Activated CD4-positive, alpha-beta memory T cell treated with anti-CD3 and anti-CD28 coated beads, Interleukin-2, amount 10 ng/mL, durations not matched to agents 7 days and 5 days (primary cell): ENCODE measurements around the gene SGMS1. TPM values are rescaled to one million over a fixed set of nuclear protein-coding genes. Genes with fewer than 3 reads are reported as not detected.

Source experiments
- CTCF ChIA-PET: fragments of 350-600 bp; sonication (Branson Sonifier 250); formaldehyde crosslinking; loops from one replicate; lab custom pipeline; 2021; ENCODE audit warnings: antibody characterized with exemption, inconsistent platforms; lab: Charles Lee
- POLR2A ChIA-PET: fragments of 350-600 bp; sonication (Branson Sonifier 250); formaldehyde crosslinking; loops from one replicate; lab custom pipeline; 2021; ENCODE audit warnings: antibody characterized with exemption; lab: Charles Lee
- DNase-seq: peaks from one replicate; pipeline ENCODE4 v3.0.0-alpha.2; 2020
- H3K27ac Mint-ChIP-seq: one replicate; pipeline ENCODE4 v1.8.0; 2021; ENCODE audit warnings: mild to moderate bottlenecking, mixed read lengths
- H3K27me3 Mint-ChIP-seq: one replicate; pipeline ENCODE4 v1.8.0; 2021; ENCODE audit warnings: mixed read lengths
- H3K36me3 Mint-ChIP-seq: one replicate; pipeline ENCODE4 v1.8.0; 2021; ENCODE audit warnings: low read depth, mixed read lengths
- H3K4me1 Mint-ChIP-seq: one replicate; pipeline ENCODE4 v1.8.0; 2021; ENCODE audit warnings: mixed read lengths
- H3K4me3 Mint-ChIP-seq: one replicate; pipeline ENCODE4 v1.8.0; 2021; ENCODE audit warnings: mild to moderate bottlenecking, mixed read lengths
- H3K9me3 Mint-ChIP-seq: one replicate; pipeline ENCODE4 v1.8.0; 2021; ENCODE audit warnings: mixed read lengths
- total RNA-seq, 2 experiments: library from RNA; stranded (reverse); gene quantifications; one replicate each; pipeline ENCODE4 v1.2.3, GENCODE V29; 2021

Gene SGMS1
- total RNA-seq, 2 experiments from 2014 or later: 18.9 to 19.9 TPM

DNA sequence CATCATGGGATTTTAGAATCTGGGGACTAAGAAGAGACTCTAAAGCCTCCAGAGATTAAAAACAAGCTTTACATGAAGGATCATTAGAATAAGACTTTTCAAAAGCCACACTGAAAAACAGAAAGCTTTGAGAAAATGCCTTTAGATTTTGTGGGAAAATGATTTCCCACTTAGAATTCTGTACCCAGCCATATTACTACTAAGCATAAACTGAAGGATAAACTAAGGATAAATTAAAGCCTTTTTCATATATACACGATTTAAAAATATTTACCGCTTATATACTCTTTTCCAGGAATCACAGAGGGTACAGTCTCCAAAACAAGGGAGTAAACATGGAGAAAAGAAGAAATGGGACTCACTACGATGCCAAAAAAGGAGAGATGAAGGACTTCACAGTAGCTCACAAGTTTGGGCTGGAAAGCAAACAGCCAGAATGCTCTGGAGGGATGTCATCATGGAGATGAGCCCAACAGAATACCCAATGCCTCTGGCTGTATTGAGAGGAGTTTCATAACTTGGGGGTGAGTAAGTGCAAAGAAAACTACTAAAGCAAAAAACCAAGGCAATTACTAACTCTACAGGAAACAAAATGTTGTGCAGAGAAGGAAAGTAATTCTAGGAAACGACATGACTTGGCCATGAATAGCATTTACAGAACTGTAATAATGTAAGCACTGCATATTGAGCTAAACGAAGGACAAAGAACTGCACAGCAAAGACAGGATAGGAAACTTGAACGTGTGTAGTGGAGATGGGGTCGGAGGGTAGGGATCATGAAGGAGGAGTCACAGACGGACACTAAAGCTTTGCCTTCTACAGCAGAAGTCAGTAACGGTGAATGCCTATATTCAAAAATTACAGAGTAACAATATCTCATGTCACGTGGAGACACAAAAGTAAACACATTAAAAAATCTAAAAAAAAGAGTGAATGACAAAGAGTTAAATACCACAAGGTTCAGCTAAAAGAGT, 311.0 kb downstream of the SGMS1 start:
- Mint-ChIP-seq H3K4me3 (no peak overlapping the region), H3K27me3 (no peaks in the 10 kb centered on the region), H3K4me1 (peaks cover 30% of the 10 kb centered on the region), H3K36me3 (peaks cover 32% of the 10 kb centered on the region), H3K9me3 (no peaks in the 10 kb centered on the region), H3K27ac (peak overlapping the region; percentile 21)
- no peak for DNase-seq
- ChIA-PET POLR2A (interaction anchor here (0.9 kb wide), 1 partner anchor 10 kb away, joined by 3 read pairs; no protein-coding TSS in a partner anchor), CTCF (interaction anchor here (1.3 to 1.7 kb wide), 2 partner anchors 9 to 13 kb away, joined by 3 to 7 read pairs; no protein-coding TSS in a partner anchor)

DNA sequence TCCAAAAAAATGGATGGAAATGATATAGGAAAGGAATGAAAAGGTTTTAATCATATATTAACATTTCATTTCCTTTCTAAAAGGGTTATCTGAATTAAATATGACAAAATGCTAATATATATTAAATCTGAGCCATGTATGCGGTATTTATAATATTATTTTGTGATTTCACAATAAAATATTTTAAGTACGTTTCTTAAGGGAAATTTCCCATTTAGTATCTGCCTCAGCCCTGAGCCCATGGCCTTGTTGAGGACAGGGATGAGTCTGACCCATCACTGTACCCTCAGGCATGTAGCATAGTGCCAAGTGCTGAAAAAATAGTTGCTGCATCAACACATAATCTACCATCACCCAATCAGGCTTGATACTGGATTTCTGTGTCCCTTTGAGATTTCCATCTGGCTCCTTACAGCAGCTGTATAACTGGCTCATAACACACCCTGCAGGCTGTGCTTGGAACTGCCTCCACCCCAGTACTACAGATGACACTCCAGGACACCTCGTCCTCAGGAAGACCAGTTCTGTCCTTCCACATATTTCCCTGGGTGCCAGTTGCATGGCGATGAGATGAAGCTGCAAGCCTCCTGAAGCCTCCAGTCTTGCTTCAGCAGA, 313.1 kb downstream of the SGMS1 start:
- ChIA-PET CTCF (interaction anchor here (1.2 to 1.7 kb wide), 2 partner anchors 15 to 63 kb away, joined by 3 to 7 read pairs; no protein-coding TSS in a partner anchor), POLR2A (no interaction called here)
- Mint-ChIP-seq H3K27me3 (no peaks in the 10 kb centered on the region), H3K36me3 (peaks cover 40% of the 10 kb centered on the region), H3K4me1 (peaks cover 24% of the 10 kb centered on the region), H3K9me3 (no peaks in the 10 kb centered on the region), H3K4me3 (no peak overlapping the region), H3K27ac (no peak overlapping the region)
- peak; percentile 26 for DNase-seq

DNA sequence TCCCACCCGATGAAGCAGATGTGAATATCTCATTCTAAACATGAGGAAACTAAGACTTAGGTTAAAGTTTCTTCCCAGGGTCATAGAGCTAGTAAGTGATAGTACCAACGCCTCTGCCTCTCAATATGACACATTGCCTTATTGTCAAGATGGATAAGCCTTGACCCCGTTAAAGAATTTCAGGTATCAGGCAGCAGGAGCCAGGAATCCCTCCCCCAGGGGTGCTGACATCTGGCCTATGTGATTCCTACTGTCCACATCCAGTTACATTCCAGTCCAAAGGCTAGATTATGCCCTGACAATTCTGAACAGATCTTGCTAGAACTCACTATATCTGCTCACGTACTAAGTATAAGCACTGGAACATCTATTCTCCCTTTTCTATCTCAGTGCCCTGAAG, 314.4 kb downstream of the SGMS1 start:
- Mint-ChIP-seq H3K36me3 (peaks cover 35% of the 10 kb centered on the region), H3K27me3 (no peaks in the 10 kb centered on the region), H3K4me3 (no peak overlapping the region), H3K27ac (no peak overlapping the region), H3K4me1 (peaks cover 15% of the 10 kb centered on the region), H3K9me3 (no peaks in the 10 kb centered on the region)
- ChIA-PET POLR2A (no interaction called here), CTCF (no interaction called here)
- DNase-seq: no peak

DNA sequence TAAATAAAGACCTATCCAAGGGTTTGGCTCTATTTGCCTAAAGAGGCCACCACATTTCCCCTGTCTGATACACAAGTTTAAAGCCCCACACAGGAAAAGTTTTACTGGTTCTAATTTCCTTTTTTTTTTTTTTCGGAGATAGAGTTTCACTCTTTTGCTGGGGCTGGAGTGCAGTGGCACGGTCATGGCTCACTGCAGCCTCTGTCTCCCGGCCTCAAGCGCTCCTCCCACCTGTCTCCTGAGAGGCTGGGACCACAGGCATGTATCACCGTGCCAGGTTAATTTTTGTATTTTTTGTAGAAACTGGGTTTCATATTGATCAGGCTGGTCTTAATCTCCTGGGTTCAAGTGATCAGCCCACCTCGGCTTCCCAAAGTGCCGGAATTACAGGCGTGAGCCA, 319.1 kb downstream of the SGMS1 start:
- Mint-ChIP-seq H3K4me1 (peaks cover 3% of the 10 kb centered on the region), H3K9me3 (no peaks in the 10 kb centered on the region), H3K27ac (no peak overlapping the region), H3K4me3 (no peak overlapping the region), H3K36me3 (peaks cover 25% of the 10 kb centered on the region), H3K27me3 (no peaks in the 10 kb centered on the region)
- no peak for DNase-seq
- ChIA-PET CTCF (no interaction called here), POLR2A (no interaction called here)

DNA sequence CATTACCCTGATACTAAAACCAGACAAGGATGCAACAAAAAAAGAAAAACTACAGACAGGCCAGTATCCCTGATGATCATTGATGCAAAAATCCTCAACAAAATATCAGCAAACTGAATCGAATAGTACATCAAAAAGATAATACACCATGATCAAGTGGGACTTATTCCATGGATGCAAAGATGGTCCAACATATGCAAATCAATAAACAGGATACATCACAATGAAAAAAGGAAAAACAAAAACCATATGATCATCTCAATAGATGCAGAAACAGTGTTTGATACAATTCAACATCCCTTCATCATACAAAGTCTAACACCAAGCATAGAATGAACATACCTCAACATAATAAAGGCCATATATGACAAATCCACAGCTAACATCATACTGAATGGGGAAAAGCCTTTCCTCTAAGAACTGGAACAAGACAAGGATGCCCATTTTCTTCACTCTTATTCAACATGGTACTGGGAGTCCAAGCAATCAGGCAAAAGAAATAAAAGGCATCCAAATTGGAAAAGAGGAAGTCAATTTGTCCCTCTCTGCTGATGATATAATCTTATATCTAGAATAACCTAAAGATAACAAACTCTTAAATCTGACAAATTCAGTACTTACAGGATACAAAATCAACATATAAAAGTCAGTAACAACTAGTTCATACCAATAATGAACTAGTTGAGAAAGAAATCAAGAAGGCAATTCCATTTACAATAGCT, 323.6 kb downstream of the SGMS1 start:
- POLR2A ChIA-PET: no interaction called here
- Mint-ChIP-seq H3K9me3 (peaks cover 3% of the 10 kb centered on the region), H3K36me3 (peaks cover 10% of the 10 kb centered on the region), H3K27ac (no peak overlapping the region), H3K4me3 (no peak overlapping the region), H3K4me1 (peaks cover 3% of the 10 kb centered on the region), H3K27me3 (no peaks in the 10 kb centered on the region)
- no peak for DNase-seq
- CTCF ChIA-PET: no interaction called here

DNA sequence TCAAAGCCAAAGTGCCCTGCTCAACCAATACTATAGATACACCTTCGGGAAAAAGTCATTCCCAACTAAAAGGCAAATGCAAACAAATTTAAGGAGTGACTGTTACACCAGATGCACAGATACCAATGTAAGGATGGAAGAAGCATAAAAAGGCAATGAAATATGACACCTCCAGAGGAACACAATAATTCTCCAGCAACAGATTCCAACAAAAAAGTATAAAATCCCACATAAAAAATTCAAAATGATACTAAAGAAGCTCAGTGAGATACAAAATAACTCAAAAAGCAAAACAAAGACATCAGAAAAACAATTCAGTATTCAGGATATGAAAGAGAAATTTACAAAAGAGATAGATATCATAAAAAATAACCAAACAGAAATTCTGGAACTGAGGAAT, 328.4 kb downstream of the SGMS1 start:
- DNase-seq: no peak
- H3K27me3 Mint-ChIP-seq: peaks cover 2% of the 10 kb centered on the region
- ChIA-PET POLR2A (no interaction called here), CTCF (no interaction called here)
- no peak overlapping the region for H3K27ac Mint-ChIP-seq
- no peaks in the 10 kb centered on the region for H3K4me1 Mint-ChIP-seq
- no peaks in the 10 kb centered on the region for H3K36me3 Mint-ChIP-seq
- H3K4me3 Mint-ChIP-seq: no peak overlapping the region
- H3K9me3 Mint-ChIP-seq: peaks cover 3% of the 10 kb centered on the region

DNA sequence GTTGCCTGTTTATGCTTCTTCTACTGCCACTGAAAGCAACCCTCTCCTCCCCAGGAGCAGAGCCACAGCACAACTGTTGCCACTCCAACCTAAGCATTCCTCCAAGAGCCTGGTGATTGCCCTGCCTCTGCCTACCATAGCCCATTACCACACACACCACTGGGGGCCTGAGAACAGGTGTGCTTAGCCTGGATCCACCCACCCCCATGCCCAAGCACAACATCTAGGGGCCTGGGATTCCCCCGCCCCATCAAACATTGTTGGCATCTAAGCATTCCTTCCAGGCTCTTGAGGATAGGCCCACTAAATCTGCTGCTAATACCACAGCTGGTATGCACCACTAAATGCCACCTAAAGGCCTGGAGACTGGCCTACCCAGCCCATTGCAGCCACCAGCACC, 329.2 kb downstream of the SGMS1 start:
- Mint-ChIP-seq H3K4me3 (no peak overlapping the region), H3K4me1 (no peaks in the 10 kb centered on the region), H3K27me3 (peaks cover 2% of the 10 kb centered on the region), H3K9me3 (peaks cover 3% of the 10 kb centered on the region), H3K27ac (no peak overlapping the region), H3K36me3 (no peaks in the 10 kb centered on the region)
- ChIA-PET POLR2A (interaction anchor here (1.5 kb wide), 1 partner anchor 124 kb away, joined by 4 read pairs; no protein-coding TSS in a partner anchor), CTCF (no interaction called here)
- no peak for DNase-seq

DNA sequence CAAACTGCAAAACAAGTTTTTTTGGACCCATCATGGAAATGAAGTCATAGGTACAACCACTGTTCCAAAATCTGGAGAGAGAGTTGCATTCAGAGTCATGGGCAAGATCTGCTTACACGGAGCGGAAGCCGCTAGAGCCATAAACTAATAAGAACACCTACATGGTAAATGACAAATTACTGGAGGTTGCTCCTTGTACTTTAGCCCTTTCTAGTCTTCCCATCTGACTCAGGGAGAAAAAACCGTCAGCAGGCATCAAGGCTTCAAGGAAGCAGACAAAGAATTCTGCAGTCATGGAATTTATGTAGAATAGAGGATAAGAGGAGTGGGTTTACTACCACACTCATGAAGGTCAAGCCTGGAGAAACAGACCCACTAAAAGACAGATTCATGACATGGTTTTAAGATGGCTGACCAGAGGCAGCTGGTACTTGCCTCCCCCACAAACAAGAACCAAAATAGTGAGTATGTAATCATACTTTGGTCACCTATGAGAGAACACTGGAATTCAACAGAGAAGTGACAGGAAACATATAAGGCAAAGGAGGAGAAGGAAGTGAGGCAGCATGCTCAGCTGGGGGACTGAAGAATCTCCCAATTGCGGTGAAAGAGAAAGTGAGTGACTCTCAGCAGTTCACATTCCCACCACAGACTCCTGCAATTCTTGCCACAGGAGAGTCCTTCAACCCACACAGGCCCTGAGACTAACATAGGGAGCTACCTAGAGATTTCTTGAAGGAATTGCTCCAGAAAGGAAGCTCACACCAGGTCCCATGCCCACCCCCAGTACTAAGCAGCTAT, 330.0 kb downstream of the SGMS1 start:
- ChIA-PET CTCF (no interaction called here), POLR2A (interaction anchor here (1.5 kb wide), 1 partner anchor 125 kb away, joined by 4 read pairs; no protein-coding TSS in a partner anchor)
- no peaks in the 10 kb centered on the region for H3K4me1 Mint-ChIP-seq
- DNase-seq: no peak
- peaks cover 3% of the 10 kb centered on the region for H3K9me3 Mint-ChIP-seq
- no peak overlapping the region for H3K27ac Mint-ChIP-seq
- peaks cover 2% of the 10 kb centered on the region for H3K27me3 Mint-ChIP-seq
- no peak overlapping the region for H3K4me3 Mint-ChIP-seq
- H3K36me3 Mint-ChIP-seq: no peaks in the 10 kb centered on the region

DNA sequence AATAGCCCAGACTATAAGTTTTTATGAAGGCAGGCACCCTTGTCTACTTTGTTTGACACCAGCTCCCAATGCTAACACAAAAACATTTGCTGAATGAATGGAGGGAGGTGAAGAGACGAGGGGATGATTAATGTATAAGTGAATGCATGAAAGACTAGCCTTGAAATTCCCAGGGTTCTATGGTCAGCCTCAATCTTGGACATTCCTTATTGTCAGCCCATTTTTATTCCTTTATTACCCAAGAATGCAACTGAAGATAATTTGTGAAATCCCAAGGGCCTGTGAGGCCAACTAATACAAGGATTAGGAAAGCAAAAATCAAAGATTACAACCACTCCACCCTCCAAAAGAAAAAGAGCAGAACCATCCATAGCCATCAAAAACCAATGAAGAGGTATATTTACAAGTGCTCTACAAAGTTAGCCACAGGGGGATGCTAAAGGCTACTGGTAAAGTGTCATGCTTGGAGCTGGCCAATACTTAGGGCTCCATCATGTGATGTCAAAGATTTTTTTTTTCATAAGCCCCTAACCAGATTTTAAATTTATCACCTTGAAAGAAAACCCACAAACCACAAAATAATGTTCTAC, 332.4 kb downstream of the SGMS1 start:
- H3K27me3 Mint-ChIP-seq: peaks cover 3% of the 10 kb centered on the region
- H3K4me3 Mint-ChIP-seq: no peak overlapping the region
- ChIA-PET CTCF (interaction anchor here (1.5 kb wide), 1 partner anchor 16 kb away, joined by 3 read pairs; no protein-coding TSS in a partner anchor), POLR2A (no interaction called here)
- no peaks in the 10 kb centered on the region for H3K4me1 Mint-ChIP-seq
- H3K9me3 Mint-ChIP-seq: no peaks in the 10 kb centered on the region
- no peaks in the 10 kb centered on the region for H3K36me3 Mint-ChIP-seq
- no peak for DNase-seq
- H3K27ac Mint-ChIP-seq: no peak overlapping the region

DNA sequence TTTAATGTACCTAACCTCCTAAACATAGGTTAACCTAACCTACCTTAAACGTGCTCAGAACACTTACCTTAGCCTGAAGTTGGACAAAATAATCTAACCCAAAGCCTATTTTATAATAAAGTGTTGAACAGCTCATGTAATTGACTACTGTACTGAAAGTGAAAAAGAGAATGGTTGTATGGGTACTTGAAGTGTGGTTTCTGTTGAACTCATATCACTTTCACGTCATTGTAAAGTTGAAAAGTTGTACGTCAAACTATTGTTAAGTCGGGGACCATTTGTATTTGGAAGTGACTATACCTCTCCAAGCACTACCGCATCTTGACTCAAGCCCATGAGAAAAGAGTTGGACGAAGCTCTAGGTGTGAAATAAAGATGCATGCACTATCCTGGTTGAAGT, 334.6 kb downstream of the SGMS1 start:
- Mint-ChIP-seq H3K27ac (no peak overlapping the region), H3K9me3 (no peaks in the 10 kb centered on the region), H3K27me3 (peaks cover 12% of the 10 kb centered on the region), H3K4me1 (no peaks in the 10 kb centered on the region), H3K4me3 (no peak overlapping the region), H3K36me3 (no peaks in the 10 kb centered on the region)
- POLR2A ChIA-PET: no interaction called here
- DNase-seq: no peak
- CTCF ChIA-PET: no interaction called here

DNA sequence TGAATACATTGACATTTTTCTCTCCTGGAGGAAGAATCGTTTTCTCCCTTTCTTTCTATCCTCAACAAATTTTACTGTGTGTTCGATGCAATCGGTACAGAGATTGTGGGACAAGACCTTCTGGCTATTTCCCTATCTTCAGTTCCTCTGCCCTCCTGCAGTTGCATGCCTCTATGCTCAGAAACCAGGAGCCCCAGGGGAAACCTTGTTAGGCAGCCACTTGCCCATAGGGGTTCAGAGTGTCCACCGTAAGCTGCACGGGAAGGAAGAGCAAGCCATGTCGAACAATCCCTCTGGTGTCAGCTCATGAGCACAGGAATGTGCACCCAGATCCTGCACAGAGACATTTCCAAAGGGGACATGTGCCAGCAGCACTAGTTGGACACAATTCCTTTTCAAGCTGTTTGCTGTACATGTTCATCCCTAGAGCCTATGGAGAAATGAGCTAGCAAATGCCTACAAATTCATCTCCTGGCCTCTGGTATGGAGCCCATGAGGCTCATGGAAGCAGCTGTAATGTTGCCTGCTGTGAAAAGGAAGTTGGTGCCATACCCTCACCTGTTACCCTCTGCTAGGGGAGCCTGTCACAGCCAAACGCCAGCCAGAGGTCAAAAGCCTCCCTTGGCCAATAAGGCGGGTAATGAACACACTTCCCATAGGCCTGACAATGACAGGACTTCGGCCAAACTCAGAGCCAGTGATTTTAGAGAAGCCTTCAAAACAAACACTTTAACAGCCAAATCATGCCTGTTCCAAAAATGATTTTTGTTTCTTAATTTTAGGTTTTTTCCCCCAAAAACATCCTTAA, 336.6 kb downstream of the SGMS1 start:
- POLR2A ChIA-PET: no interaction called here
- Mint-ChIP-seq H3K27me3 (peaks cover 23% of the 10 kb centered on the region), H3K36me3 (no peaks in the 10 kb centered on the region), H3K4me1 (no peaks in the 10 kb centered on the region), H3K27ac (no peak overlapping the region), H3K4me3 (no peak overlapping the region), H3K9me3 (no peaks in the 10 kb centered on the region)
- CTCF ChIA-PET: interaction anchor here (1.0 to 2.1 kb wide), 2 partner anchors 11 to 335 kb away, joined by 3 to 7 read pairs; no protein-coding TSS in a partner anchor
- DNase-seq: no peak
